HG03439 (cell line): ENCODE data around the gene TMEM213.
"Not testable (repeated sequence)": the region's sequence is repeated elsewhere in the genome, so short reads cannot be mapped to it uniquely, and the experiment has no call there.

ENCODE experiments used
- ATAC-seq: cut with Tn5 transposase; IDR thresholded peaks from one replicate; pipeline ENCODE4 v1.9.1; 2021; ENCODE audit warnings: mild to moderate bottlenecking, moderate library complexity; ENCODE audit not compliant: unreplicated experiment

TMEM213 gene

GRCh38 chr7:138796038-138796615 lies 1.7 kb upstream of the TMEM213 start:
- no peak for ATAC-seq

- ATAC-seq = not testable (repeated sequence)
These were observed 748 bp upstream of the TMEM213 start for GRCh38 chr7:138797046-138797445.

GRCh38 chr7:138798836-138799235 lies 1.0 kb downstream of the TMEM213 start:
- no peak for ATAC-seq

GRCh38 chr7:138799336-138800000 lies 1.7 kb downstream of the TMEM213 start:
- no peak for ATAC-seq

GRCh38 chr7:138801256-138801655 lies 3.5 kb downstream of the TMEM213 start:
- ATAC-seq = no peak

- ATAC-seq = no peak
These were observed 4.9 kb downstream of the TMEM213 start for GRCh38 chr7:138802706-138803105.

- no peak for ATAC-seq
These were observed 6.8 kb downstream of the TMEM213 start for GRCh38 chr7:138804618-138805017.

DNA sequence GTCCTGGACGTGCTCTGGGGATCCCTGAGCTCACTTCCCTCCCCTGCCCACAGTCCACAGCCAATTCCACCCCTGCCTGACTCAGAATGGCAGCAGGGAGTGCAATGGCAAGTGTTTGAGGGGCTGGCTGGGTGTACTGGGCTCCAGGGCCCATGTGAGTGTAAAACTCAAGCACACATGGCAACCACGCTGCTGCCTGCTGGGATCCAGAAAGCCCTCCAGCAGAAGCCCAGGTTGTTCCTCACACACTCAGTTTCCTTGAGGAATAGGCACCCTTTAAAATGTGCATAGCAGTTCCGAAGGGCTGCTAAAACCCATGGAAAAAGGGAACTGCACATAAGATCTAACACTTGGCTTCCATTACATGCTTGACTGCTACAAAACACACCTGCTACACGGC lies 11.6 kb downstream of the TMEM213 start:
- ATAC-seq = no peak

DNA sequence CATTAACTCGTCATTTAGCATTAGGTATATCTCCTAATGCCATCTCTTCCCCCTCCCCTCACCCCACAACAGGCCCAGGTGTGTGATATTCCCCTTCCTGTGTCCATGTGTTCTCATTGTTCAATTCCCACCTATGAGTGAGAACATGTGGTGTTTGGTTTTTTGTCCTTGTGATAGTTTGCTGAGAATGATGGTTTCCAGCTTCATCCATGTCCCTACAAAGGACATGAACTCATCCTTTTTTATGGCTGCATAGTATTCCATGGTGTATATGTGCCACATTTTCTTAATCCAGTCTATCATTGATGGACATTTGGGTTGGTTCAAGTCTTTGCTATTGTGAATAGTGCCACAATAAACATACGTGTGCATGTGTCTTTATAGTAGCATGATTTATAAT lies 13.5 kb downstream of the TMEM213 start:
- not testable (repeated sequence) for ATAC-seq

- ATAC-seq = no peak
These were observed 16.2 kb downstream of the TMEM213 start for GRCh38 chr7:138813945-138814344.

GRCh38 chr7:138814816-138815332 lies 17.1 kb downstream of the TMEM213 start:
- ATAC-seq = no peak

DNA sequence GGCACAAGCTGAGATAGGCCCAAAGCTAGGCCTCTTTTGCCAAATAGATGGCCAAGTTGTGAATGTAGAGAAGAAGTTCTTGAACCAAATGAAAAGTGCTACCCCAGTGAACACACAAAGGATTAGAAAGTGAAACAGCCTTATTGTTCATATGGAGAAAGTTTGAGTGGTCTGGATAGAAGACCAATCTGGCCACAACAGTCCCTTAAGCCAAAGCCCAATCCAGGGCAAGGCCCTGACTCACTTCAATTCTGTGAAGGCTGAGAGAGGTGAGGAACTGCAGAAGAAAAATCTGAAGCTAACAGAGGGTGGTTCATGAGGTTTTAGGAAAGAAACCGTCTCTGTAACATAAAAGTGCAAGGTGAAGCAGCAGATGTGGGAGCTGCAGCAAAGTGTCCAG lies 18.9 kb downstream of the TMEM213 start:
- no peak for ATAC-seq

DNA sequence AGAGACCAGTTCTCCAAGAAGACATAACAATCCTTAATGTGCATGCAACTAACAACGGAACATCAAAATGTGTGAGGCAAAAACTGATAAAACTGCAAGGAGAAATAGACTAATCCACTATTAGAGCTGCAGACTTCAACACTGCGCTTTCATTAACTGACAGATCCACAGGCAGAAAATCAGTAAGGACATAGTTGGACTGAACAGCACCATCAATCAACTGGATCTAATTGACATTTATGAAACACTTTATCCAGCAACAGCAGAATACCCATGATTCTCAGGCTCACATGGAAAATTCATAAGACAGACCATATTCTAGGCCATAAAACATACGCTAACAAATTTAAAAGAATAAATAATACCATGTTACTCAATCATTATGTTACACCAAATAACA lies 21.8 kb downstream of the TMEM213 start:
- no peak for ATAC-seq

- no peak for ATAC-seq
These were observed 24.1 kb downstream of the TMEM213 start for GRCh38 chr7:138821912-138822311.

DNA sequence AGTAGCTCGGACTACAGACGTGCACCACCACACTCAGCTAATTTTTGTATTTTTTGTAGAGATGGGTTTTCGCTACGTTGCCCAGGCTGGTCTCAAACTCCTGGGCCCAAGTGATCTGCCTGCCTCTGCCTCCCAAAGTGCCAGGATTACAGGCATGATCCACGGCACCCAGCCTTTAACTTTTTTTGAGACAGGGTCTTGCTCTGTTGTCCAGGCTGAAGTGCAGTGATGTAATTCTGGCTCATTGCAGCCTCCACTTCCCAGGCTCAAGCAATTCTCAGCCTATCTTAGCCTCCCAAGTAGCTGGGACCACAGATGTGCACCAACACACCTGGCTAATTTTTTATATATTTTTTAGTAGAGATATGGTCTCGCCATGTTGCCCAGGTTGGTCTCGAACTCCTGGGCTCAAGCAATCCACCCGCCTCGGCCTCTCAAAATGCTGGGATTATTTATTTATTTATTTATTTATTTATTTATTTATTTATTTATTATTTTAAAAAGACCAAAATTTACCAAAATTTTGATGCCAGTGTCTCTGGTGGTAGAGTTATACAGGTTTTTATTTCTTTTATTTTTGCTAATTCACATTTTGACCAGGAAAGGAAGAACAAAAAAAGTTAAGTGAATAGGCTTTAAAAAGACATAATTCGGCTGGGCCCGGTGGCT lies 25.2 kb downstream of the TMEM213 start:
- no peak for ATAC-seq

DNA sequence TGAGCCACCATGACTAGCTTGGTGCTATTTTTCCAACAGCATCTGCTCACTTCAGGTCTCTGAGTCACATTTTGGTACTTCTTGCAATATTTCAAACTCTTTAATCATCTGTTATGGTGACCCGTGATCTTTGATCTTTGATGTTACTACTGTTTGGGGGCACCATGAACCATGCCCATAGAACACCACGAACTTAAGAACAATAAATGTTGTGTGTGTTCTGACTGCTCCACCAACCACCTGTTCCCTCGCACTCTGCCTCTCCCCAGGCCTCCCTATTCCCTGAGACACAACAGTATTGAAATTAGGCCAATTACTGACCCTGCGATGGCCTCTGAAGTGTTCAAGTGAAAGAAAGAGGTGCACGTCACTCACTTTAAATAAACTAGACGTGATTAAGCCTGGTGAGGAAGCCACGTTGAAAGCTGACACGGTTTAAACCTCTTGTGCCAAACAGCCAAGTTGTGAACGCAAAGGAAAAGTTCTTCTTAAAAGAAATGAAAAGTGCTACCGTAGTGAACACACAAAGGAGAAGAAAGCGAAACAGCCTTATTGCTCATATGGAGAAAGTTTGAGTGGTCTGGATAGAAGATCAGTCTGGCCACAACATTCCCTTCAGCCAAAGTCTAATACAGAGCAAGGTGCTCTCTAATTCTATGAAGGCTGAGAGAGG lies 27.4 kb downstream of the TMEM213 start:
- ATAC-seq = no peak

- ATAC-seq = no peak
These were observed 30.5 kb downstream of the TMEM213 start for GRCh38 chr7:138828302-138828701.

- no peak for ATAC-seq
These were observed 31.5 kb downstream of the TMEM213 start for GRCh38 chr7:138829335-138829734.

DNA sequence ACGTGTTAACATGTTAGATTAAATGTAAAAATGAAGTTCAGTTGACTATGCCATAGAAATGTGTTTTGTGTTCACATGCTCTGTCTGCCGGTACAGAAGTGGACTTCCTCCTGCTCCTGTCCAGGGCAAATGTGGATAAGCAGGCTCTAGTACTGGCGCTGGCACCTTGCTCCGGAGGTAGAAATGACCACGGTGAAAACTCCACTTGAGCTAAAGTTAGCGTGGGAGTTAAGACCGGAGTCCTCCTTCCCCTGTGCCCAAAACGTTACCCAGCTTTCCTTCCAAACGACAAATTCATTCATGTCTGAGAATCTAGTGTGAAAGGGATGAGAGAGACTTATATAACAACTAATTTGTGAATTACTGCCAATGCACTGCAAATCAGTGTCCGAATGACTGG lies 35.2 kb downstream of the TMEM213 start:
- no peak for ATAC-seq

DNA sequence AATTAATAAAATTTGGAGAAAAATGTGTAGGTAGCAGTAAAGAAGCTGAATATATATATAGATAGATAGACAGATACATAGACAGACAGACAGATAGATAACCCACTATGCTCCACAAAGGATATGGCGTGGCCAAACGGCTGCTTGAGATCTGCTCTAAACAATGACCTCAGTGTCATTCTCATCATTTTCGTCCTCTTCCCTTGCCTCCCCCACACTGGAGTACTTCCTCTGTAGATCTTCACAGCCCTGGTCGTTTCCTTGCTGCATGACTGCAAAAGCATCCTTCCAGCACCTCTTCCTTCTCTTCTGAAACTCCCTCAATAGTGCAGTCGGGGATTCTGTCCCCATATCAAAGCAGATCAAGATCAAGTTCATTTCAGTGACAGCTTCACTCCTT lies 35.8 kb downstream of the TMEM213 start:
- no peak for ATAC-seq

DNA sequence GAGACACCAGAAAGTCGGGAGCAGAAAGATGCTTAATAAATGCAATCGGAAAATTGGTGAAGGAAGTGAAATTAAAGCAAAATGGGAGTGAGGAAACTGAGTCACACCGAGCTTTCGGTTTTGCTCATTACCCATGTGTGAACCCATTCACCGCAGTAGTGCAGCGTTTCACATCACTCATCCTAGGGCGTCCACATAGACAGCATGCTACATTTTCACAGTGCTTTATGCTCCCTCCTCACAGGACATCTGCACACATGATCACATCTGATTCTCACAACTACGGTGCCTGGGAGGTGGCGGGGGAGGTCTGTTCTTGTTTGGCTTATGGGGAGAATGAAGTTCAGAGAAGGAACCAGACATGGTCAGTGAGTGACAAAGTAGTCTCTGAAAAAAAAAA lies 36.8 kb downstream of the TMEM213 start:
- ATAC-seq = no peak

DNA sequence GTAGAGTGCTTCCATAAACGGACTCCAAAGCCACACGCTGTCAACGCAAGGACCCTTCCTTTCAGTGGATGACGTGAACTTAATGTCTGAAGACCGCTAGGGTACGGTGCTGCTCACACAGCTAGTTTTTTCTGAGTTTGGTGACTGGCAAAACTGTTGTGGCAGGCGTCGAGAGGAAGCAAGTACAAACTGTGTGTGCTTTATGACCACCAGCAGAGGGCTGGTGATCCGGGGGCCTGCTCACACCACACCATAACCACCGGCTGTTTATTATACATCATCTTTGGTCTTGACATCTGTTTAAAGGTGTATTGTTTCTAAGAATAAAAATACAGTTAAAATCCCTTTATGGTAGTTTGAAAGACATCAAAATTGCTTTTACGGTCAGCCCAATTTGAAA lies 37.3 kb downstream of the TMEM213 start:
- no peak for ATAC-seq
